Measurements from ENCODE around the gene ROR2.

Gene ROR2

GRCh38 chr9:91935805-91936514 is 14.1 kb downstream of the ROR2 start:
- H3K4me3 ChIP-seq (replicated peaks; ENCODE audit: low read depth, low read length): no peak overlapping the region
- no peak for DNase-seq (ENCODE audit: extremely low read depth, low read depth)
- no peak for TF ChIP-seq CTCF (IDR thresholded peaks at IDR 0.05; ENCODE audit: low read depth, low read length, missing control alignments)

- no peak overlapping the region for H3K4me3 ChIP-seq (replicated peaks; ENCODE audit: low read depth, low read length)
- DNase-seq (ENCODE audit: extremely low read depth, low read depth): no peak
- no peak for TF ChIP-seq CTCF (IDR thresholded peaks at IDR 0.05; ENCODE audit: low read depth, low read length, missing control alignments)
Measured at GRCh38 chr9:91935066-91935749, 14.8 kb downstream of the ROR2 start.

- no peak for DNase-seq (ENCODE audit: extremely low read depth, low read depth)
- no peak overlapping the region for H3K4me3 ChIP-seq (replicated peaks; ENCODE audit: low read depth, low read length)
- no peak for TF ChIP-seq CTCF (IDR thresholded peaks at IDR 0.05; ENCODE audit: low read depth, low read length, missing control alignments)
Measured at GRCh38 chr9:91934654-91935053, 15.4 kb downstream of the ROR2 start.

GRCh38 chr9:91933556-91934352 is 16.3 kb downstream of the ROR2 start:
- H3K4me3 ChIP-seq (replicated peaks; ENCODE audit: low read depth, low read length): 0 out of 2 replicates have a peak overlapping the region, but pooled peaks have one; percentile 5
- TF ChIP-seq CTCF (IDR thresholded peaks at IDR 0.05; ENCODE audit: low read depth, low read length, missing control alignments): no peak
- no peak for DNase-seq (ENCODE audit: extremely low read depth, low read depth)

- TF ChIP-seq CTCF (IDR thresholded peaks at IDR 0.05; ENCODE audit: low read depth, low read length, missing control alignments): no peak
- H3K4me3 ChIP-seq (replicated peaks; ENCODE audit: low read depth, low read length): no peak overlapping the region
- DNase-seq (ENCODE audit: extremely low read depth, low read depth): no peak
Measured at GRCh38 chr9:91930475-91930874, 19.6 kb downstream of the ROR2 start.

- TF ChIP-seq CTCF (IDR thresholded peaks at IDR 0.05; ENCODE audit: low read depth, low read length, missing control alignments): no peak
- DNase-seq (ENCODE audit: extremely low read depth, low read depth): no peak
Measured at GRCh38 chr9:91929331-91929730, 20.7 kb downstream of the ROR2 start.

More at GRCh38 chr9:91929331-91929730, 20.7 kb downstream of the ROR2 start:
- H3K4me3 ChIP-seq (replicated peaks; ENCODE audit: low read depth, low read length): no peak overlapping the region

Data from HFF-Myc (cell line).